ENCODE data around the gene GPD1.

The GPD1 gene

DNA sequence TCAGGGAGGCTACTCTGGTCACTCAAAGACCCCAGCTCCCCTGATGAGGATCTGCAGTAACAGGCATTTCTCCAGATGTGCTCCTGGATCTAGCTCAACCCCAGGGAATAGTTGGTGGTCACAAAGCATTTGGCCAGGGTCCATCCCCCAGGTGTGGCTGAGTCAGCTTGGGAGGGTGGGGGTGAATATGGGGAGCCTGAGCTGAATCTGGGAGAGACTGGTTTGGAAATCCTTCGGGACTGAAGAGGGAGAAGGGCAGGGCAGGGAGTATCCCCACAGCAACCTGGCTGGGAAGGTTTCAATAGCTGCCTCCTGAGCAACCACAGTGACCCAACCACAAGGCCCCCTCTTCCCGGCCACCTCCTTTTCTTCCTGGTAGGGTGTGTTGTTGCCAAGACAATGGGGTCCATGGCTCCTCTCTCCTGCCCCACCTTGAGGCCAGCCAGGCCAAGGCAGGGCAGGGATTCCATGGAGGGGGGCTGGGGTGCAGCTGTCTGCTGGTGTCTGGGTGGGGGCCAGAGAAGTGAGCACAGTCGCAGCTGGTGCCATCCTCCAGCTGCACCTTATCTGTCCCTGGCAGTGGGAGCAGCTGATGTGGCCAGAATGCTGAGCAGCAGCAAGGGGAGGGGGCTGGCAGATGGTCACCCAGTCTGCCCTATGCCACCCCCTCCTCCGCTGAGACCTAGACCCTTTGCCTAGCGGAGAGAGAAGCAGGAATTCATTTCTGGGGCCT is 40.9 kb upstream of the GPD1 start:
- no peak for DNase-seq
- H3K27me3 ChIP-seq (replicated peaks), result no peaks in the 10 kb centered on the region
- TF ChIP-seq, protein P1, sequence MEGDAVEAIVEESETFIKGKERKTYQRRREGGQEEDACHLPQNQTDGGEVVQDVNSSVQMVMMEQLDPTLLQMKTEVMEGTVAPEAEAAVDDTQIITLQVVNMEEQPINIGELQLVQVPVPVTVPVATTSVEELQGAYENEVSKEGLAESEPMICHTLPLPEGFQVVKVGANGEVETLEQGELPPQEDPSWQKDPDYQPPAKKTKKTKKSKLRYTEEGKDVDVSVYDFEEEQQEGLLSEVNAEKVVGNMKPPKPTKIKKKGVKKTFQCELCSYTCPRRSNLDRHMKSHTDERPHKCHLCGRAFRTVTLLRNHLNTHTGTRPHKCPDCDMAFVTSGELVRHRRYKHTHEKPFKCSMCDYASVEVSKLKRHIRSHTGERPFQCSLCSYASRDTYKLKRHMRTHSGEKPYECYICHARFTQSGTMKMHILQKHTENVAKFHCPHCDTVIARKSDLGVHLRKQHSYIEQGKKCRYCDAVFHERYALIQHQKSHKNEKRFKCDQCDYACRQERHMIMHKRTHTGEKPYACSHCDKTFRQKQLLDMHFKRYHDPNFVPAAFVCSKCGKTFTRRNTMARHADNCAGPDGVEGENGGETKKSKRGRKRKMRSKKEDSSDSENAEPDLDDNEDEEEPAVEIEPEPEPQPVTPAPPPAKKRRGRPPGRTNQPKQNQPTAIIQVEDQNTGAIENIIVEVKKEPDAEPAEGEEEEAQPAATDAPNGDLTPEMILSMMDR (IDR thresholded peaks at IDR 0.05; ENCODE audit: low read depth, low read length, missing control alignments), result no peak
- no peak overlapping the region for H3K27ac ChIP-seq
- no peak overlapping the region for H3K4me3 ChIP-seq (ENCODE audit: low read depth, low read length)
- in situ Hi-C loops (cut with HindIII; ENCODE audit: low pct_ligation_motif_present, low sequenced_read_pairs), result no loop called here
- H3K36me3 ChIP-seq (replicated peaks), result no peaks in the 10 kb centered on the region

DNA sequence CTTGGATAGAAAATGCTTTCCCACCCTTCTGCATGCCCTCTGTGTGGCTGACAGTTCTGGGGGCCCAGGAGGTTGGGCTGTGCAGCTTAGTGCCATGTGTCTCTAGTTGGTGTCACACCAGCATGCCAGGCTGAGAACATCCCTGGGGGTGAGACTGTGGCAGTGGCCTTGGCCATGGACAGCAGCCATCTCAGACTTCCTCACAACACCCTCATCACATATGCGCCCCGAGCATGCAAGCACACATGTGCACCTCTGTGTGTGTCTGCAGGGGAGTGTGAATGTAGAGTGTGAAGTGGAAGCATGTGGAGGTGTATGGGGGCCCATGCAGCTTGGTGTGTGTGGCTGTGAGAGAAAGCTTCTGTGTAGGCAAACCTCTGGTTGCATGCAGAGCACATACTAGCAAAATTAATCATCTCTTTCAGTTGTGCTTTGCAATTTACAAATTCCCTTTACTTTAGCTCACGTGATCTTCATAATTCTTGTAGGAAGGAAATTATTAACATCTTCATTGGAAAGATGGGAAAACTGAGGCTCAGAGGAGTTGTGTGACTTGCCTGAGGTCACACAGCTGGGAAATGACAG is 38.0 kb upstream of the GPD1 start:
- H3K27ac ChIP-seq, result no peak overlapping the region
- no peak overlapping the region for H3K4me3 ChIP-seq (ENCODE audit: low read depth, low read length)
- DNase-seq, result no peak
- no peaks in the 10 kb centered on the region for H3K36me3 ChIP-seq (replicated peaks)
- in situ Hi-C loops (cut with HindIII; ENCODE audit: low pct_ligation_motif_present, low sequenced_read_pairs), result loop anchor here (5.0 kb wide), 1 partner anchor 99 kb away; no protein-coding TSS in a partner anchor
- H3K27me3 ChIP-seq (replicated peaks), result no peaks in the 10 kb centered on the region
- TF ChIP-seq, protein P1 (IDR thresholded peaks at IDR 0.05; ENCODE audit: low read depth, low read length, missing control alignments), result no peak

DNA sequence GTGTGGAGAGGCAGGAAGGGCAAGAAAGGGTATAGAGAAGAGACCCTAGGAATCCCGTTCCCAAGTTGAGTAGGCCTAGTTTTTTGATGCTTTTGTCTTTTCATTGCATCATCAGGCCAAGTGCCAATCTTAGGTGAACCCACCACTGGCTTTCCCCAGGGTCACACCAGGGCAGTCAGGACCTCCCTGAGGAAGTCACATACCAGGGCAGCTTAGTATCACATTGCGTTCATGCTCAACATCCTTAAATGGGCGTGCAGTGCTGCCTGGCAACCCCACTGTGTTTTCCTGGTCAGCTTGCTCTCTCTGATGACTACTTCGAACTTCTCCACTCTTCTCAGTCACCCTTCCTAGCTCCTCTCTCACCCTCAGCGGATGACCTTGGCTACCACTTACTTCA is 37.4 kb upstream of the GPD1 start:
- DNase-seq, result peak; percentile 87
- no peak overlapping the region for H3K27ac ChIP-seq

DNA sequence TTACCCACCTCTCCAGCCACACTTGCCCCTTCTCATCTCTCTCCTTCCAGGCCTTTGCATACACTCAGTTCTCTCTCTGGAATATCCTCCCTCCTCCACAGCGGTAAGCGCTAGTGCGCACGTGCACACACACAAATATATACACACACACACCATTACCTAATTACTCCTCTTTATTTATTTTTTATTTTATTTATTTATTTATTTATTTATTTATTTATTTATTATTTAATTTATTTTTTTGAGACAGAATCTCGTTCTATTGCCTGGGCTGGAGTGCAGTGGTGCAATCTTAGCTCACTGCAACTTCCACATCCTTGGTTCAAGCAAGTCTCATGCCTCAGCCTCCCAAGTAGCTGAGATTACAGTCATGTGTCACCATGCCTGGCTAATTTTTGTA is 34.7 kb upstream of the GPD1 start:
- no peak overlapping the region for H3K4me3 ChIP-seq (ENCODE audit: low read depth, low read length)
- TF ChIP-seq, protein P1 (IDR thresholded peaks at IDR 0.05; ENCODE audit: low read depth, low read length, missing control alignments), result no peak
- in situ Hi-C loops (cut with HindIII; ENCODE audit: low pct_ligation_motif_present, low sequenced_read_pairs), result loop anchor here (5.0 kb wide), 1 partner anchor 102 kb away; no protein-coding TSS in a partner anchor
- no peaks in the 10 kb centered on the region for H3K36me3 ChIP-seq (replicated peaks)
- no peaks in the 10 kb centered on the region for H3K27me3 ChIP-seq (replicated peaks)
- no peak for DNase-seq
- no peak overlapping the region for H3K27ac ChIP-seq

More for the DNA sequence above, 37.4 kb upstream of the GPD1 start:
- Histone ChIP-seq H3K36me3 (replicated peaks) (no peaks in the 10 kb centered on the region), H3K4me3 (ENCODE audit: low read depth, low read length) (no peak overlapping the region), H3K27me3 (replicated peaks) (no peaks in the 10 kb centered on the region)
- TF ChIP-seq, protein P1 (IDR thresholded peaks at IDR 0.05; ENCODE audit: low read depth, low read length, missing control alignments), result no peak
- in situ Hi-C loops (cut with HindIII; ENCODE audit: low pct_ligation_motif_present, low sequenced_read_pairs), result loop anchor here (5.0 kb wide), 1 partner anchor 99 kb away; no protein-coding TSS in a partner anchor

DNA sequence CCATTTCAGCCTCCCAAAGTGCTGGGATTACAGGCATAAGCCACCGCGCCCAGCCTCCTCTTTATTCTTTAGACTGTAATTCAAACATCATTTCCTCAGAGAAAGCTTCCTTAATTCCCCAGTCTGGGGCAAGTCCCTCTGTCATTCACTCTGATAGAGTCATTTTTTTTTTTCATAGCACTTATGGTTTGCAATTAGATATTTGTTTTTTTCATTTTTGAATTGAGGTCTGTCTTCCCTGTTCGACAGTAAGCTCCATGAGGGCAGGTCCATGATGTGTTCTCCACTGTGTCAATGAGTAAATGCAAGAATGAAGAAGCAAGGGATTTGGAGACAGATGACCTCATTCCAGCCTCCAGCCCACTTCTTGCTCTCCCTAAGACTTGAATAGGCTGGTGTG is 34.3 kb upstream of the GPD1 start:
- TF ChIP-seq, protein P1 (IDR thresholded peaks at IDR 0.05; ENCODE audit: low read depth, low read length, missing control alignments), result no peak
- H3K4me3 ChIP-seq (ENCODE audit: low read depth, low read length), result no peak overlapping the region
- H3K36me3 ChIP-seq (replicated peaks), result no peaks in the 10 kb centered on the region
- no peak overlapping the region for H3K27ac ChIP-seq
- H3K27me3 ChIP-seq (replicated peaks), result no peaks in the 10 kb centered on the region
- in situ Hi-C loops (cut with HindIII; ENCODE audit: low pct_ligation_motif_present, low sequenced_read_pairs), result loop anchor here (5.0 kb wide), 1 partner anchor 102 kb away; no protein-coding TSS in a partner anchor
- no peak for DNase-seq
